HepG2 (cell line): ENCODE results near the gene ACTL8. TPM values are rescaled to one million over a fixed set of nuclear protein-coding genes. Genes with fewer than 3 reads are reported as not detected.

ENCODE experiments used
- ATAC-seq: fragments of 200-7000 bp; cut with Tn5 transposase; 3 replicates; pipeline ENCODE4 v1.9.1; 2020; ENCODE audit warnings: mild to moderate bottlenecking, moderate library complexity
- BruUV-seq: library from RNA; stranded (reverse); fragments of 400-500 nt; replicated peaks from 2 replicates; lab custom pipeline; 2021; lab: Mats Ljungman, UMichigan
- CTCF ChIA-PET: fragments of 300-600 bp; formaldehyde crosslinking; extraction: SDS; loops from one replicate; lab custom pipeline; 2021; ENCODE audit warnings: low total read pairs, inconsistent platforms, low intra/inter-chr PET ratio; lab: Yijun Ruan, JAX
- POLR2A ChIA-PET: fragments of 350-600 bp; sonication (Branson Sonifier 250); formaldehyde crosslinking; loops from one replicate; lab custom pipeline; 2020; ENCODE audit warnings: antibody characterized with exemption, inconsistent platforms; lab: Yijun Ruan, JAX
- DNase-seq: peaks from one replicate; pipeline ENCODE4 v3.0.0-alpha.2; 2015; ENCODE audit warnings: low spot score
- FAIRE-seq: peaks from 3 replicates; lab custom pipeline; 2011; peaks lifted over from hg19 to GRCh38; lab: Jason Lieb, UNC
- H2AFZ ChIP-seq: one replicate; pipeline ENCODE4 v1.6.1; 2011; ENCODE audit warnings: low read length, inconsistent platforms
- H3K27ac ChIP-seq: fragments of 300-600 bp; 3 replicates; pipeline ENCODE4 v1.8.0; 2011; ENCODE audit warnings: mixed run types, mild to moderate bottlenecking, mixed read lengths, low read length, inconsistent platforms; ENCODE audit not compliant: insufficient read depth; ENCODE audit errors: extremely low read length
- H3K27me3 ChIP-seq, 2 experiments: fragments of 200-600 bp in 1 of 2; 2 replicates in 1 of 2; 3 replicates in 1 of 2; pipeline versions ENCODE4 v1.6.0 to v1.8.0; 2011; ENCODE audit warnings: low read length in 2 of 2, mild to moderate bottlenecking in 2 of 2, moderate library complexity in 2 of 2, inconsistent platforms in 1 of 2; ENCODE audit not compliant: insufficient read depth in 2 of 2, control insufficient read depth in 1 of 2
- H3K36me3 ChIP-seq, 2 experiments: fragments of 200-600 bp in 1 of 2; replicated peaks in 1 of 2; 2 replicates in 1 of 2; 3 replicates in 1 of 2; pipeline versions ENCODE4 v1.5.1 to v1.8.0; 2011; ENCODE audit warnings: low read length in 2 of 2, inconsistent platforms in 1 of 2; ENCODE audit not compliant: insufficient read depth in 2 of 2, control insufficient read depth in 1 of 2
- H3K4me1 ChIP-seq: 2 replicates; pipeline ENCODE4 v1.5.1; 2012; ENCODE audit warnings: low read length, inconsistent platforms; ENCODE audit not compliant: insufficient read depth
- H3K4me2 ChIP-seq: 2 replicates; pipeline ENCODE4 v1.6.0; 2011; ENCODE audit warnings: low read depth, low read length, inconsistent platforms
- H3K4me3 ChIP-seq, 3 experiments: fragments of 200-600 bp in 1 of 3; sonication (generic), shearing (Covaris generic) in 1 of 3; replicated peaks in 1 of 3; 2 replicates each; pipeline ENCODE4 v1.5.1; 2011 to 2016; ENCODE audit warnings: low read length in 3 of 3, inconsistent platforms in 2 of 3, low read depth in 2 of 3, mild to moderate bottlenecking in 2 of 3, control low read depth in 1 of 3, mixed read lengths in 1 of 3; ENCODE audit not compliant: insufficient read depth in 1 of 3
- H3K79me2 ChIP-seq: one replicate; pipeline ENCODE4 v1.6.1; 2011; ENCODE audit warnings: low read length, inconsistent platforms; ENCODE audit not compliant: insufficient read depth
- H3K9ac ChIP-seq: 2 replicates; pipeline ENCODE4 v1.6.0; 2011; ENCODE audit warnings: mild to moderate bottlenecking, low read depth, low read length, inconsistent platforms; ENCODE audit not compliant: insufficient read depth
- H3K9me3 ChIP-seq: 2 replicates; pipeline ENCODE4 v1.5.1; 2012; ENCODE audit warnings: mild to moderate bottlenecking, low read length
- H4K20me1 ChIP-seq: 2 replicates; pipeline ENCODE4 v1.6.0; 2011; ENCODE audit warnings: inconsistent platforms, mild to moderate bottlenecking, low read length, moderate library complexity; ENCODE audit not compliant: insufficient read depth
- CBX2 ChIP-seq, 2 experiments: fragments of 200-600 bp in 1 of 2; sonication (generic); formaldehyde crosslinking in 1 of 2; IDR thresholded peaks; 2 replicates each; pipeline versions ENCODE4 v1.7.0 to v1.8.1; 2018 to 2022; ENCODE audit warnings: low read depth in 2 of 2, low read length in 1 of 2, mild to moderate bottlenecking in 1 of 2, missing genetic modification reagents in 1 of 2
- CEBPG ChIP-seq: IDR thresholded peaks from 2 replicates; pipeline ENCODE4 v1.6.1; 2016
- CENPT ChIP-seq: sonication (generic); formaldehyde crosslinking; IDR thresholded peaks from 2 replicates; pipeline ENCODE4 v1.8.0; 2022; ENCODE audit warnings: low read depth, mild to moderate bottlenecking, moderate library complexity, missing genetic modification reagents
- DNMT1 ChIP-seq: sonication (generic); formaldehyde crosslinking; IDR thresholded peaks from 2 replicates; pipeline ENCODE4 v1.5.1; 2020; ENCODE audit warnings: mild to moderate bottlenecking, missing genetic modification reagents
- FOXC1 ChIP-seq: sonication (generic); formaldehyde crosslinking; IDR thresholded peaks from 2 replicates; pipeline ENCODE4 v1.8.0; 2022; ENCODE audit warnings: mild to moderate bottlenecking, missing genetic modification reagents, borderline replicate concordance
- HIVEP1 ChIP-seq: sonication (generic); formaldehyde crosslinking; IDR thresholded peaks from 2 replicates; pipeline ENCODE4 v1.4.0; 2020; ENCODE audit warnings: mild to moderate bottlenecking, missing genetic modification reagents
- KDM6A ChIP-seq: IDR thresholded peaks from 2 replicates; pipeline ENCODE4 v1.6.1; 2016; ENCODE audit warnings: low read depth
- MAZ ChIP-seq, 2 experiments: sonication (generic) in 1 of 2; formaldehyde crosslinking in 1 of 2; IDR thresholded peaks; 2 replicates each; pipeline versions ENCODE4 v1.5.0 to v1.6.1; 2012 to 2020; ENCODE audit warnings: low read depth in 2 of 2, mild to moderate bottlenecking in 2 of 2, borderline replicate concordance in 1 of 2, improper control_type of control experiment in 1 of 2, low read length in 1 of 2, missing genetic modification reagents in 1 of 2, moderate library complexity in 1 of 2
- TOE1 ChIP-seq: sonication (generic); formaldehyde crosslinking; IDR thresholded peaks from 2 replicates; pipeline ENCODE4 v1.4.0; 2020; ENCODE audit warnings: mild to moderate bottlenecking, missing genetic modification reagents
- WGBS: methylation state at CpG from one replicate; pipeline ENCODE4 v1.1.6; 2017; ENCODE audit warnings: low lambda C conversion rate; 5-methylcytosine and 5-hydroxymethylcytosine counted together
- in situ Hi-C: cut with HindIII; loops from 2 replicates; pipeline ENCODE4 v1.10.0; 2017; ENCODE audit warnings: low pct_unique_long_range_greater_than_20kb; ENCODE audit not compliant: extremely low pct_ligation_motif_present
- intact Hi-C: fragments of 100-400 bp; cut with micrococcal nuclease; formaldehyde crosslinking; loops from one replicate; pipeline ENCODE4 v1.10.0; 2022; ENCODE audit not compliant: unreplicated experiment
- polyA plus RNA-seq, 8 experiments: library from polyadenylated mRNA; depleted of rRNA in 3 of 8; stranded (reverse) in 7 of 8; unstranded in 1 of 8; fragments of >200 nt; fragmentation: Illumina TruSeq in 4 of 8; extraction: Trizol in 4 of 8; gene quantifications; 2 replicates each; pipeline versions ENCODE4 v1.2.1 to v1.2.3, GENCODE V29; 2011 to 2016; ENCODE audit warnings: low read depth in 4 of 8, missing spikeins in 1 of 8, mixed read lengths in 1 of 8; ENCODE audit not compliant: insufficient read depth in 1 of 8
- total RNA-seq, 5 experiments: library from RNA; depleted of rRNA; stranded (reverse); fragments of >200 nt; fragmentation: Illumina TruSeq; extraction: Trizol; gene quantifications; 2 replicates each; pipeline ENCODE4 v1.2.3, GENCODE V29; 2016; ENCODE audit warnings: low read depth in 1 of 5
- TF ChIP-seq, protein P1 (sequence below): sonication (generic); formaldehyde crosslinking; IDR thresholded peaks from 2 replicates; pipeline ENCODE4 v1.4.0; 2020; ENCODE audit warnings: missing genetic modification reagents
- TF ChIP-seq, protein P2 (sequence below): sonication (generic); formaldehyde crosslinking; IDR thresholded peaks from 2 replicates; pipeline ENCODE4 v1.5.1; 2020; ENCODE audit warnings: mild to moderate bottlenecking, missing genetic modification reagents, borderline replicate concordance

The ACTL8 gene
- total and polyA plus RNA-seq, 2 of the 13 experiments (the other 11 are each of a cell fraction or from before 2014, with no cell fraction given), result 0.09 to 0.64 TPM

DNA sequence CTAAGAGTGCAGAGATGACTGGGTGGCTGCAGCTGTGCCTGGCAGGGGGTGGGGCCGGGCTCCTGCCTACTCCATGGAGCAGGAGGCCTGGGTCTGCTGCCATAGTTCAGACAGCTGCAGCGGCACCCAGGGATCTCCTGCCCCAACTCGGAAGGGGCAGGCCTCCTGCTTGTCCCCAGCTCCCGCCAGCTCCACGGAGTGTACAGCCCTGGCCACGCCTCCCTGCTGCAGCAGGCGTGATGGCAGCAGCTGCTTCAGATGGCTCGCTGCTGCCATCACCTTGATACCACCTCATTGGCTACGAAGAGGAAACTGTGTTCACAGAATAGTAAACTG is 35.9 kb downstream of the ACTL8 start:
- no CpG with 5 or more reads among the region's 9 CpGs for WGBS
- intact Hi-C loops (no loop called here), in situ Hi-C loops (no loop called here)
- ATAC-seq (no peak), DNase-seq (no peak), FAIRE-seq (no peak)
- CTCF ChIA-PET, result no interaction called here
- Histone ChIP-seq H3K4me2 (no peak overlapping the region), H3K9me3 (no peaks in the 10 kb centered on the region), H3K79me2 (no peaks in the 10 kb centered on the region), H4K20me1 (no peaks in the 10 kb centered on the region), H3K36me3 (no peaks in the 10 kb centered on the region), H3K4me1 (no peaks in the 10 kb centered on the region), H2AFZ (no peak overlapping the region), H3K9ac (no peak overlapping the region), H3K27me3 (peaks cover 0 to 35% of the 10 kb centered on the region in 2 experiments; a peak in 4 of 5 replicates), H3K4me3 (no peak overlapping the region), H3K27ac (no peak overlapping the region)
- BruUV-seq, result no TSS peak
- TF ChIP-seq CENPT (CRISPR knock-in tag) (no peak), DNMT1 (CRISPR knock-in tag) (no peak), FOXC1 (CRISPR knock-in tag) (no peak), TOE1 (no peak), CBX2 (IDR thresholded peaks at IDR 0.05; ENCODE audit: low read depth, low read length) (no peak), CBX2 (CRISPR knock-in tag; IDR thresholded peaks at IDR 0.05; ENCODE audit: low read depth) (no peak), KDM6A (no peak), MAZ (IDR thresholded peaks at IDR 0.05; ENCODE audit: borderline replicate concordance, low read depth, low read length) (no peak), MAZ (CRISPR knock-in tag; IDR thresholded peaks at IDR 0.05; ENCODE audit: low read depth) (no peak), HIVEP1 (CRISPR knock-in tag) (no peak), CEBPG (CRISPR knock-in tag) (no peak)
- TF ChIP-seq, protein P1, sequence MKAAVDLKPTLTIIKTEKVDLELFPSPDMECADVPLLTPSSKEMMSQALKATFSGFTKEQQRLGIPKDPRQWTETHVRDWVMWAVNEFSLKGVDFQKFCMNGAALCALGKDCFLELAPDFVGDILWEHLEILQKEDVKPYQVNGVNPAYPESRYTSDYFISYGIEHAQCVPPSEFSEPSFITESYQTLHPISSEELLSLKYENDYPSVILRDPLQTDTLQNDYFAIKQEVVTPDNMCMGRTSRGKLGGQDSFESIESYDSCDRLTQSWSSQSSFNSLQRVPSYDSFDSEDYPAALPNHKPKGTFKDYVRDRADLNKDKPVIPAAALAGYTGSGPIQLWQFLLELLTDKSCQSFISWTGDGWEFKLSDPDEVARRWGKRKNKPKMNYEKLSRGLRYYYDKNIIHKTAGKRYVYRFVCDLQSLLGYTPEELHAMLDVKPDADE (CRISPR knock-in tag), result no peak
- TF ChIP-seq, protein P2, sequence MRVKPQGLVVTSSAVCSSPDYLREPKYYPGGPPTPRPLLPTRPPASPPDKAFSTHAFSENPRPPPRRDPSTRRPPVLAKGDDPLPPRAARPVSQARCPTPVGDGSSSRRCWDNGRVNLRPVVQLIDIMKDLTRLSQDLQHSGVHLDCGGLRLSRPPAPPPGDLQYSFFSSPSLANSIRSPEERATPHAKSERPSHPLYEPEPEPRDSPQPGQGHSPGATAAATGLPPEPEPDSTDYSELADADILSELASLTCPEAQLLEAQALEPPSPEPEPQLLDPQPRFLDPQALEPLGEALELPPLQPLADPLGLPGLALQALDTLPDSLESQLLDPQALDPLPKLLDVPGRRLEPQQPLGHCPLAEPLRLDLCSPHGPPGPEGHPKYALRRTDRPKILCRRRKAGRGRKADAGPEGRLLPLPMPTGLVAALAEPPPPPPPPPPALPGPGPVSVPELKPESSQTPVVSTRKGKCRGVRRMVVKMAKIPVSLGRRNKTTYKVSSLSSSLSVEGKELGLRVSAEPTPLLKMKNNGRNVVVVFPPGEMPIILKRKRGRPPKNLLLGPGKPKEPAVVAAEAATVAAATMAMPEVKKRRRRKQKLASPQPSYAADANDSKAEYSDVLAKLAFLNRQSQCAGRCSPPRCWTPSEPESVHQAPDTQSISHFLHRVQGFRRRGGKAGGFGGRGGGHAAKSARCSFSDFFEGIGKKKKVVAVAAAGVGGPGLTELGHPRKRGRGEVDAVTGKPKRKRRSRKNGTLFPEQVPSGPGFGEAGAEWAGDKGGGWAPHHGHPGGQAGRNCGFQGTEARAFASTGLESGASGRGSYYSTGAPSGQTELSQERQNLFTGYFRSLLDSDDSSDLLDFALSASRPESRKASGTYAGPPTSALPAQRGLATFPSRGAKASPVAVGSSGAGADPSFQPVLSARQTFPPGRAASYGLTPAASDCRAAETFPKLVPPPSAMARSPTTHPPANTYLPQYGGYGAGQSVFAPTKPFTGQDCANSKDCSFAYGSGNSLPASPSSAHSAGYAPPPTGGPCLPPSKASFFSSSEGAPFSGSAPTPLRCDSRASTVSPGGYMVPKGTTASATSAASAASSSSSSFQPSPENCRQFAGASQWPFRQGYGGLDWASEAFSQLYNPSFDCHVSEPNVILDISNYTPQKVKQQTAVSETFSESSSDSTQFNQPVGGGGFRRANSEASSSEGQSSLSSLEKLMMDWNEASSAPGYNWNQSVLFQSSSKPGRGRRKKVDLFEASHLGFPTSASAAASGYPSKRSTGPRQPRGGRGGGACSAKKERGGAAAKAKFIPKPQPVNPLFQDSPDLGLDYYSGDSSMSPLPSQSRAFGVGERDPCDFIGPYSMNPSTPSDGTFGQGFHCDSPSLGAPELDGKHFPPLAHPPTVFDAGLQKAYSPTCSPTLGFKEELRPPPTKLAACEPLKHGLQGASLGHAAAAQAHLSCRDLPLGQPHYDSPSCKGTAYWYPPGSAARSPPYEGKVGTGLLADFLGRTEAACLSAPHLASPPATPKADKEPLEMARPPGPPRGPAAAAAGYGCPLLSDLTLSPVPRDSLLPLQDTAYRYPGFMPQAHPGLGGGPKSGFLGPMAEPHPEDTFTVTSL (CRISPR knock-in tag), result no peak
- POLR2A ChIA-PET, result no interaction called here
